HepG2 (cell line): ENCODE results near the gene CCDC177. TPM values are rescaled to one million over a fixed set of nuclear protein-coding genes. Genes with fewer than 3 reads are reported as not detected.

Source experiments
- ARID5B ChIP-seq: IDR thresholded peaks from 2 replicates; pipeline ENCODE4 v1.4.0; 2020; ENCODE audit warnings: mild to moderate bottlenecking, missing genetic modification reagents
- BCLAF1 ChIP-seq: fragments of 450-650 bp; IDR thresholded peaks from 2 replicates; pipeline ENCODE4 v1.6.1; 2017; ENCODE audit warnings: mild to moderate bottlenecking
- HMG20A ChIP-seq: IDR thresholded peaks from 2 replicates; pipeline ENCODE4 v1.6.1; 2016; ENCODE audit warnings: borderline replicate concordance
- HNF4A ChIP-seq: sonication (generic); formaldehyde crosslinking; IDR thresholded peaks from 2 replicates; pipeline ENCODE4 v1.4.0; 2020; ENCODE audit warnings: missing genetic modification reagents
- IRX3 ChIP-seq: sonication (generic); formaldehyde crosslinking; IDR thresholded peaks from 2 replicates; pipeline ENCODE4 v1.8.1; 2023; ENCODE audit warnings: mild to moderate bottlenecking, low read depth, missing genetic modification reagents, borderline replicate concordance
- KAT8 ChIP-seq: IDR thresholded peaks from 2 replicates; pipeline ENCODE4 v1.6.1; 2016; ENCODE audit warnings: missing genetic modification reagents, missing compliant biosample characterization
- MIER2 ChIP-seq: IDR thresholded peaks from 2 replicates; pipeline ENCODE4 v1.6.1; 2016; ENCODE audit warnings: missing biosample characterization, missing genetic modification reagents
- NCOA2 ChIP-seq: sonication (generic); formaldehyde crosslinking; IDR thresholded peaks from 2 replicates; pipeline ENCODE4 v1.8.0; 2022; ENCODE audit warnings: inconsistent platforms
- NFYB ChIP-seq: sonication (generic); formaldehyde crosslinking; IDR thresholded peaks from 2 replicates; pipeline ENCODE4 v1.4.0; 2020; ENCODE audit warnings: missing genetic modification reagents
- NR2F1 ChIP-seq, 2 experiments: fragments of 450-650 bp in 1 of 2; formaldehyde crosslinking in 1 of 2; IDR thresholded peaks; 2 replicates each; pipeline versions ENCODE4 v1.5.0 to v1.6.1; 2016 to 2020; ENCODE audit warnings: mild to moderate bottlenecking in 1 of 2, missing compliant biosample characterization in 1 of 2, missing genetic modification reagents in 1 of 2, moderate library complexity in 1 of 2
- NR2F6 ChIP-seq, 2 experiments: IDR thresholded peaks; 2 replicates each; pipeline ENCODE4 v1.6.1; 2016; ENCODE audit warnings: antibody characterized with exemption in 1 of 2, mild to moderate bottlenecking in 1 of 2
- PHF21A ChIP-seq: sonication (generic); formaldehyde crosslinking; IDR thresholded peaks from 2 replicates; pipeline ENCODE4 v1.5.0; 2020; ENCODE audit warnings: mild to moderate bottlenecking, missing genetic modification reagents
- ZBTB43 ChIP-seq: sonication (generic); formaldehyde crosslinking; conservative IDR thresholded peaks from 2 replicates; pipeline ENCODE4 v1.4.0; 2020; ENCODE audit warnings: missing genetic modification reagents
- ZMAT5 ChIP-seq: sonication (generic); formaldehyde crosslinking; IDR thresholded peaks from 2 replicates; pipeline ENCODE4 v1.5.0; 2020; ENCODE audit warnings: mild to moderate bottlenecking, low read depth, missing genetic modification reagents, borderline replicate concordance
- ZNF414 ChIP-seq: sonication (generic); formaldehyde crosslinking; IDR thresholded peaks from 2 replicates; pipeline ENCODE4 v1.5.0; 2020; ENCODE audit warnings: missing genetic modification reagents
- ZNF430 ChIP-seq: sonication (generic); formaldehyde crosslinking; IDR thresholded peaks from 2 replicates; pipeline ENCODE4 v1.9.0; 2021; ENCODE audit warnings: mild to moderate bottlenecking, missing genetic modification reagents
- ZNF644 ChIP-seq: IDR thresholded peaks from 2 replicates; pipeline ENCODE4 v1.6.1; 2016; ENCODE audit warnings: low read depth
- ZNF672 ChIP-seq: sonication (generic); formaldehyde crosslinking; IDR thresholded peaks from 2 replicates; pipeline ENCODE4 v1.8.1; 2022; ENCODE audit warnings: missing genetic modification reagents
- ZNF761 ChIP-seq: sonication (generic); formaldehyde crosslinking; conservative IDR thresholded peaks from 2 replicates; pipeline ENCODE4 v1.4.0; 2020; ENCODE audit warnings: mild to moderate bottlenecking, missing genetic modification reagents
- polyA plus RNA-seq, 8 experiments: library from polyadenylated mRNA; depleted of rRNA in 3 of 8; stranded (reverse) in 7 of 8; unstranded in 1 of 8; fragments of >200 nt; fragmentation: Illumina TruSeq in 4 of 8; extraction: Trizol in 4 of 8; gene quantifications; 2 replicates each; pipeline versions ENCODE4 v1.2.1 to v1.2.3, GENCODE V29; 2011 to 2016; ENCODE audit warnings: low read depth in 4 of 8, missing spikeins in 1 of 8, mixed read lengths in 1 of 8; ENCODE audit not compliant: insufficient read depth in 1 of 8
- total RNA-seq, 5 experiments: library from RNA; depleted of rRNA; stranded (reverse); fragments of >200 nt; fragmentation: Illumina TruSeq; extraction: Trizol; gene quantifications; 2 replicates each; pipeline ENCODE4 v1.2.3, GENCODE V29; 2016; ENCODE audit warnings: low read depth in 1 of 5

CCDC177 gene
- total and polyA plus RNA-seq, 2 of the 13 experiments (the other 11 are each of a cell fraction or from before 2014, with no cell fraction given): not detected

- TF ChIP-seq ZNF414 (CRISPR knock-in tag) (no peak), NR2F1 (CRISPR knock-in tag; IDR thresholded peaks at IDR 0.05) (peak; percentile 68 to 89), BCLAF1 (no peak), PHF21A (CRISPR knock-in tag) (peak; percentile 44; the same call in 1 of the 2 replicates), ZMAT5 (no peak), HMG20A (CRISPR knock-in tag) (no peak; the same call in 1 of the 2 replicates), KAT8 (CRISPR knock-in tag) (peak; percentile 50; the same call in 1 of the 2 replicates), HNF4A (CRISPR knock-in tag) (peak; percentile 78), NCOA2 (peak; percentile 55; the same call in 1 of the 2 replicates), ARID5B (CRISPR knock-in tag) (peak; percentile 77), ZBTB43 (CRISPR knock-in tag) (no peak), NR2F6 (IDR thresholded peaks at IDR 0.05) (peak; percentile 90), NR2F6 (CRISPR knock-in tag; IDR thresholded peaks at IDR 0.05) (peak; percentile 95), MIER2 (CRISPR knock-in tag) (no peak; the same call in 1 of the 2 replicates), ZNF672 (CRISPR knock-in tag) (no peak), ZNF761 (no peak), IRX3 (CRISPR knock-in tag) (0 out of 2 replicates have a peak, but pooled peaks have one; percentile 53), ZNF644 (peak; percentile 49; the same call in 1 of the 2 replicates), NFYB (CRISPR knock-in tag) (peak; percentile 34), ZNF430 (no peak)
These were observed 31.9 kb upstream of the CCDC177 start (continued) for GRCh38 chr14:69606258-69607184.
